Ovary (tissue), 3 donors: ENCODE data around the gene APOBEC4.

Source experiments
- EP300 ChIP-seq: sonication (generic); formaldehyde crosslinking; IDR thresholded peaks from one replicate; pipeline ENCODE4 v1.6.1; 2017; ENCODE audit warnings: antibody characterized with exemption
- POLR2A ChIP-seq: fragments of 450-650 bp; IDR thresholded peaks from one replicate; pipeline ENCODE4 v1.6.1; 2017; ENCODE audit warnings: antibody characterized with exemption, mild to moderate bottlenecking, moderate library complexity
- TF ChIP-seq, protein P1 (sequence below), 3 donors: fragments of 450-650 bp in 2 of 3; fragments of 200-600 bp in 1 of 3; IDR thresholded peaks; one replicate each; pipeline versions ENCODE4 v1.5.1 to v1.8.0; 2016 to 2022; ENCODE audit warnings: antibody characterized with exemption in 3 of 3, mild to moderate bottlenecking in 1 of 3
- donor health status: DM: no; HTN: no; CAD: no.

DNA sequence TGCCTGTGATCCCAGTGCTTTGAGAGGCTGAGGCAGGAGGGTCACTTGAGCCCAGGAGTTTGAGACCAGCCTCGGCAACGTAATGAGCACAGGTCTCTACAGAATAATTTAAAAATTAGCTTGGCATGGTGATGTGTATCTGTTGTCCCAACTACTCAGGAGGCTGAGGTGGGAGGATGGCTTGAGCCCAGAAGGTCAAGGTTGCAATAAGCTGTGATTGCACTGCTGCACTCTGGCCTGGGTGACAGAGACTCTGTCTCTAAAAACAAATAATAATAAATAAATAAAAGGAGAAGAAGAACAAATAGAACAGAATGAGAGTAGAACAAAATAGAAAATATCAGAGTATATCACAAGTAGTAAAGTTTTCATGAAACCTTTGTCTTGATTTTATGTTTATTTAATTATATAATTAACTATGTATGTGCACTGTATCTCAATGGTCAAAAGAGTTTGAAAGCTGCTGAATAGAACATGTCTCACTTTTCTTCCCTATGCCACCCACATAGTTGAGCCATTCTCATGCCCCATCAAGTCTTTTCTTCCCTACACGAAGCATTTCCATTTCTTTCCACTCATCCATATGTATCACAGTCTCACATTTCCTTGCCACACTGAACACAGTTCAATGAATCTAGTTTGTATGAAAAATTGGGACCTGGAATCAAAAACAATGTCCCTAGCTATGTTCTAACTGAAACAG, 22.9 kb upstream of the APOBEC4 start:
- TF ChIP-seq, protein P1, sequence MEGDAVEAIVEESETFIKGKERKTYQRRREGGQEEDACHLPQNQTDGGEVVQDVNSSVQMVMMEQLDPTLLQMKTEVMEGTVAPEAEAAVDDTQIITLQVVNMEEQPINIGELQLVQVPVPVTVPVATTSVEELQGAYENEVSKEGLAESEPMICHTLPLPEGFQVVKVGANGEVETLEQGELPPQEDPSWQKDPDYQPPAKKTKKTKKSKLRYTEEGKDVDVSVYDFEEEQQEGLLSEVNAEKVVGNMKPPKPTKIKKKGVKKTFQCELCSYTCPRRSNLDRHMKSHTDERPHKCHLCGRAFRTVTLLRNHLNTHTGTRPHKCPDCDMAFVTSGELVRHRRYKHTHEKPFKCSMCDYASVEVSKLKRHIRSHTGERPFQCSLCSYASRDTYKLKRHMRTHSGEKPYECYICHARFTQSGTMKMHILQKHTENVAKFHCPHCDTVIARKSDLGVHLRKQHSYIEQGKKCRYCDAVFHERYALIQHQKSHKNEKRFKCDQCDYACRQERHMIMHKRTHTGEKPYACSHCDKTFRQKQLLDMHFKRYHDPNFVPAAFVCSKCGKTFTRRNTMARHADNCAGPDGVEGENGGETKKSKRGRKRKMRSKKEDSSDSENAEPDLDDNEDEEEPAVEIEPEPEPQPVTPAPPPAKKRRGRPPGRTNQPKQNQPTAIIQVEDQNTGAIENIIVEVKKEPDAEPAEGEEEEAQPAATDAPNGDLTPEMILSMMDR (IDR thresholded peaks at IDR 0.05): no peak
- no peak for TF ChIP-seq POLR2A
- no peak for TF ChIP-seq EP300
